Nephron (organoid): ENCODE measurements around the gene ANGPTL2.

Source experiments
- H3K27ac Mint-ChIP-seq, 3 experiments: 2 replicates each; pipeline ENCODE4 v1.8.0; 2020; ENCODE audit warnings: mixed read lengths in 3 of 3, mild to moderate bottlenecking in 2 of 3, moderate library complexity in 1 of 3
- H3K27me3 Mint-ChIP-seq: 2 replicates; pipeline ENCODE4 v1.8.0; 2021; ENCODE audit warnings: low read depth, mild to moderate bottlenecking, moderate library complexity, mixed read lengths
- H3K36me3 Mint-ChIP-seq: 2 replicates; pipeline ENCODE4 v1.8.0; 2020; ENCODE audit warnings: low read depth, mixed read lengths
- H3K4me1 Mint-ChIP-seq: 2 replicates; pipeline ENCODE4 v1.8.0; 2020; ENCODE audit warnings: mixed read lengths
- H3K4me3 Mint-ChIP-seq, 3 experiments: 2 replicates each; pipeline ENCODE4 v1.8.0; 2020; ENCODE audit warnings: mild to moderate bottlenecking in 3 of 3, mixed read lengths in 3 of 3, moderate library complexity in 2 of 3
- H3K9me3 Mint-ChIP-seq: 2 replicates; pipeline ENCODE4 v1.8.0; 2020; ENCODE audit warnings: mixed read lengths
- TF ChIP-seq, protein P1 (sequence below), 3 experiments: fragments of 200-600 bp; sonication (generic); IDR thresholded peaks; one replicate each; pipeline ENCODE4 v1.5.0; 2021; ENCODE audit warnings: antibody characterized with exemption in 3 of 3; ENCODE audit not compliant: unreplicated experiment in 3 of 3

The ANGPTL2 gene

DNA sequence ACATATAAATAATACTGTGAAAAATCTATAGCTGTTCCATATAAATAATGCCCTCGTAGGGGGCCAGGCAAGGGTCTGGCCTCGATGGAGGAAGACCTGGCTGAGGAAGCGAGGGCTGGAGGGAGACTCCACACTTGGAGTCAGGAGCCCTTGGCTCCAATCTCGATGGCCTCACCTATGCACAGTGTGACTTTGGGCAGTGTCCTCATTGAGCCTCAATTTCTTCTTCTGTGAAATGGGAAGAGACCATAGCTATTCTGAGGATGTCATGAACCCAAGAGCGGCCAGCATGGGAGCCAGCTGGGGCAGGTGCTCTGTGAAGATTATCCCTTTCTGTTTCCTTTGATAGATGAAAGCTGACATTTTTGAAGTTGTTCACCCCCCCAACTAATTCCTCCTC, 24.8 kb downstream of the ANGPTL2 start:
- Mint-ChIP-seq H3K27me3 (no peaks in the 10 kb centered on the region), H3K27ac (no peak overlapping the region), H3K9me3 (no peaks in the 10 kb centered on the region), H3K4me1 (peaks cover 30% of the 10 kb centered on the region), H3K4me3 (no peak overlapping the region), H3K36me3 (peaks cover 6% of the 10 kb centered on the region)
- TF ChIP-seq, protein P1, sequence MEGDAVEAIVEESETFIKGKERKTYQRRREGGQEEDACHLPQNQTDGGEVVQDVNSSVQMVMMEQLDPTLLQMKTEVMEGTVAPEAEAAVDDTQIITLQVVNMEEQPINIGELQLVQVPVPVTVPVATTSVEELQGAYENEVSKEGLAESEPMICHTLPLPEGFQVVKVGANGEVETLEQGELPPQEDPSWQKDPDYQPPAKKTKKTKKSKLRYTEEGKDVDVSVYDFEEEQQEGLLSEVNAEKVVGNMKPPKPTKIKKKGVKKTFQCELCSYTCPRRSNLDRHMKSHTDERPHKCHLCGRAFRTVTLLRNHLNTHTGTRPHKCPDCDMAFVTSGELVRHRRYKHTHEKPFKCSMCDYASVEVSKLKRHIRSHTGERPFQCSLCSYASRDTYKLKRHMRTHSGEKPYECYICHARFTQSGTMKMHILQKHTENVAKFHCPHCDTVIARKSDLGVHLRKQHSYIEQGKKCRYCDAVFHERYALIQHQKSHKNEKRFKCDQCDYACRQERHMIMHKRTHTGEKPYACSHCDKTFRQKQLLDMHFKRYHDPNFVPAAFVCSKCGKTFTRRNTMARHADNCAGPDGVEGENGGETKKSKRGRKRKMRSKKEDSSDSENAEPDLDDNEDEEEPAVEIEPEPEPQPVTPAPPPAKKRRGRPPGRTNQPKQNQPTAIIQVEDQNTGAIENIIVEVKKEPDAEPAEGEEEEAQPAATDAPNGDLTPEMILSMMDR (IDR thresholded peaks at IDR 0.05; ENCODE audit: unreplicated experiment in 3 of 3) = no peak

DNA sequence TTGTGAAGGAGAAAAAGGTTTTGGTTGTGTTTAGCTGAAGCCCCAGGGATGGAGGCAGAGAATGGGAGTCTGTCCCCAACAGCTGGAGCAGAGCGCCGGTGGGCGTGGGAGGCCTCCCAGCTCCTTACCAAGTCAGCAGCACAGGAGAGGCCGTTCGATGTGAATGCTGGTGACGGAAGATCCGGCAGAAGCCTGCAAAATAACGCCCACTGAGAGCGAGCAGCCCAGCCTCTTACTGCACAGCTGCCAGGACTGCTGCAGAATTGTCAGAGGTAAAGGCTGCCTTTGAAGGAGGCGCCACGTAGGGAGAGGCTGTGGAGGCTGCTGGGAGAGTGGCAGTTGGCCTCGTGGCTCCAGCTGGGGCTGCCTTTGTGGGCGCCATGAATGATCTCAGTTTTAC, 26.2 kb downstream of the ANGPTL2 start:
- H3K4me3 Mint-ChIP-seq = no peak overlapping the region
- peaks cover 3% of the 10 kb centered on the region for H3K36me3 Mint-ChIP-seq
- no peaks in the 10 kb centered on the region for H3K9me3 Mint-ChIP-seq
- no peaks in the 10 kb centered on the region for H3K27me3 Mint-ChIP-seq
- peaks cover 19% of the 10 kb centered on the region for H3K4me1 Mint-ChIP-seq
- H3K27ac Mint-ChIP-seq = peak overlapping the region in 2 of 3 experiments; percentile 24 to 45
- TF ChIP-seq, protein P1 (IDR thresholded peaks at IDR 0.05; ENCODE audit: unreplicated experiment in 3 of 3) = no peak

DNA sequence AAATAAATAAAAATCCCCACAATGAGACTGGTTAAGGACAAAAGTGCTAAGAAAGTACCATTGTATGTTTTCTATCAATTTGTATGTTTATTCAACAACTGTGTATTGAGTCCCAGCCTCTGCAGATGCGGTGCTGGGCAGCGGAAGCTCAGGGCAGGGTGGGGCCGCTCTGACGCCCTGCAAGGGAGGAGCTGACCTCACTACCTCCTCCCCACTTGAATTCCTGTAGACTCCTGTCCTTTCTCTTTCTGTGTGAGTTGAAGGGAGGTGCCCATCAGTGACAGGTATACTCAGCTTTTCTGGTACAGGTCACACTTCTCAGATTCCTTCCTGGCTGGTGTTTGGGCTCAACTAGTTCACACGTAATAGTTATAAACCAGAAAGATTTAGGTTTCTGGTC, 27.0 kb downstream of the ANGPTL2 start:
- Mint-ChIP-seq H3K9me3 (no peaks in the 10 kb centered on the region), H3K4me1 (peaks cover 25% of the 10 kb centered on the region), H3K27me3 (no peaks in the 10 kb centered on the region), H3K4me3 (no peak overlapping the region), H3K27ac (peak overlapping the region in 2 of 3 experiments; percentile 24 to 45), H3K36me3 (peaks cover 7% of the 10 kb centered on the region)
- TF ChIP-seq, protein P1 (IDR thresholded peaks at IDR 0.05; ENCODE audit: unreplicated experiment in 3 of 3) = no peak

DNA sequence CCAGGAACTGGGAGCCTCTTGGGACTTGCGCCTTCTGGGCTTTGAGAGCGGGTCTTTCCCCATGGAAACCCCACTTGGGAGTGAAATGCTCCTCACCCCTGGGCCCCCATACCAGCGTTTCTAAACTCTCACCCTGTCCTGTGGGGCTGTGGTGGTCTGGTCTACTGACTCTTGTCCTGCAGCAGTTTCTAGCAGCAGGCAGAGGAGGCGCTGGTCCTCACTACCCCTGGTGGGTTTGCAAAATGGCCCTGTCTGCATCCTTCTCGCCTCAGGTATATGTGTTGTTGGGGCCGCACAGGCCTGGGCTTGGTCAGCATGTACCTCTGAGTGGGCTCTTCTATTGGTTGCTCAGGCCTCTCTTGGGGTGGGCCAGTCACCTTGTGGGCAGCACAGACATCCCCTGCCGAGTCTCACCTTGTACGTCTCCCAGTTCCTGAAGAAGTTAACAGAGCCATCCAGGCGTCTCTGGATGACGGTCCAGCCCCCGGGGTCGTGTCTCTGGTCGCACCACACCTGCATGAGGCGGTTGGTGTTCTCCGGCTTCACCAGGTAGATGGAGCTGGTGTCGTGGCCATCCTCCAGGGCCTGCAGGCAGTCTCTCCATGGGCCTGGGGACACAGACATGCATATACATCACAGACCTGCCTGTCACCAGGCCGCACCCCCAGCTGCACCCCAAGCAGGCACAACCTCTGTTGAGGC, 29.0 kb downstream of the ANGPTL2 start:
- Mint-ChIP-seq H3K27ac (no peak overlapping the region), H3K4me1 (peaks cover 27% of the 10 kb centered on the region), H3K36me3 (peaks cover 9% of the 10 kb centered on the region), H3K4me3 (no peak overlapping the region), H3K27me3 (no peaks in the 10 kb centered on the region), H3K9me3 (no peaks in the 10 kb centered on the region)
- TF ChIP-seq, protein P1 (IDR thresholded peaks at IDR 0.05; ENCODE audit: unreplicated experiment in 3 of 3) = no peak

DNA sequence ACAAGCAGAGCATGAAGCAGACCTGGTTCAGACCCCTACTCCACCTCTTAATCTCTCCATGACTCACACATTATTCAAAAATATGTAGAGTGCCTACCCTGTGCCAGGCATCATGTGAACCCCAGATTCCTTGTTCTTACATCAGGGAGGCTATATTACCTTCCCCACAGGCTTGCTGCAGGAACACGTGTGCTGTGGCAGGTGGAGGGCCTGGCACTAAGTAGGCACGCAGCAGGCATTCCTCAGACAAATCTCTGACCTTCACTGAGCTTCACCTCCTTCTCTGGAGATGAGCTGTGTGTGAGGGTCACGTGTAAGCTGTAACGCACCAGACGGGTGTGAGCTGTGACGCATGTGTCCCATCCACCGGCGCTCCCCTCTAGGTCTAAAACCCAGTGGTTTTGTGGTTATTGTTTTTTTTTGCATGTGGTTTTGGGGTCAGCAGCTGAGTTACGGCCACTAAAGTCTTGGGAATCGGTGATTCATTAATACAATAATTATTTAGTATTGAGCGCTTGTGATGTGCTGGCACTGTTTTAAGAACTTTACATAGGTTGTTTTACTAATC, 30.3 kb downstream of the ANGPTL2 start:
- TF ChIP-seq, protein P1 (IDR thresholded peaks at IDR 0.05; ENCODE audit: unreplicated experiment in 3 of 3) = no peak
- Mint-ChIP-seq H3K9me3 (no peaks in the 10 kb centered on the region), H3K27me3 (no peaks in the 10 kb centered on the region), H3K4me3 (no peak overlapping the region), H3K36me3 (peaks cover 19% of the 10 kb centered on the region), H3K4me1 (peaks cover 27% of the 10 kb centered on the region), H3K27ac (no peak overlapping the region)

DNA sequence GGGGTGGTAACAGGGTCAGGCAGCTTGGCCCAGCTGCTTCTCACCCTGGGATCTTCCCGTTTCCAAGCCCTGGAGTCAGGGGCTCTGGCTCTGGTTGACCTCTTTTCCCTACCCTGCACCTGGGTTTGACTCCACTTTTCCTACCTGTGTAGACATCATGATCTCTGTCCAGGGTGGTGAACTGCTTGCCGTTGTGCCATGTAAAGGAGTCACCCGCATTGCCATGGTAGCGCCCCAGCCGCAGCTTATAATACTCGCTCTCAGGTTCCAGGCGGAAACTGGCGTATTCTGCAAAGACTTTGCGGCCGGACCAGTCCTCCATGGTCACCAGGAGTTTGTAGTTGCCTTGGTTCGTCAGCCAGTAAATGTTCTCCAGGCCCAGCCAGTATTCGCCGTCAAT, 30.9 kb downstream of the ANGPTL2 start:
- Mint-ChIP-seq H3K4me3 (no peak overlapping the region), H3K9me3 (no peaks in the 10 kb centered on the region), H3K27ac (no peak overlapping the region)

More for the DNA sequence above, 30.9 kb downstream of the ANGPTL2 start:
- peaks cover 24% of the 10 kb centered on the region for H3K36me3 Mint-ChIP-seq
- H3K4me1 Mint-ChIP-seq = peaks cover 28% of the 10 kb centered on the region
- TF ChIP-seq, protein P1 (IDR thresholded peaks at IDR 0.05; ENCODE audit: unreplicated experiment in 3 of 3) = no peak
- no peaks in the 10 kb centered on the region for H3K27me3 Mint-ChIP-seq
